Measurements from ENCODE around the gene EDRF1. TPM values are rescaled to one million over a fixed set of nuclear protein-coding genes. Genes with fewer than 3 reads are reported as not detected.
A peak's percentile ranks its signal among the peaks of the same experiment; 100 is the strongest.

EDRF1 gene
- total and polyA plus RNA-seq, 2 experiments from 2014 or later, result 25.0 to 48.8 TPM

- no peak for TF ChIP-seq REST (IDR thresholded peaks at IDR 0.05; ENCODE audit: unreplicated experiment)
- no peak for TF ChIP-seq EZH2 (IDR thresholded peaks at IDR 0.05; ENCODE audit: low read depth, unreplicated experiment)
- TF ChIP-seq POLR2AphosphoS5 (IDR thresholded peaks at IDR 0.05; ENCODE audit: low read depth), result no peak
- no peak for TF ChIP-seq EZH2phosphoT487 (IDR thresholded peaks at IDR 0.05; ENCODE audit: unreplicated experiment)
These were observed 27.3 kb upstream of the EDRF1 start (continued) for GRCh38 chr10:125692196-125692595.

GRCh38 chr10:125692601-125693523 is 26.6 kb upstream of the EDRF1 start:
- Histone ChIP-seq H3K27ac (ENCODE audit: low read depth) (peak overlapping the region; percentile 32; the same call in 1 of the 2 replicates), H2AFZ (peak overlapping the region; percentile 52), H3K36me3 (ENCODE audit: insufficient read depth) (no peaks in the 10 kb centered on the region), H3K4me3 (no peak overlapping the region), H4K20me1 (replicated peaks; ENCODE audit: insufficient read depth) (no peaks in the 10 kb centered on the region), H3K79me2 (replicated peaks; ENCODE audit: insufficient read depth) (no peaks in the 10 kb centered on the region), H3K9me2 (ENCODE audit: insufficient read depth) (0 out of 2 replicates have a peak, but pooled peaks cover 3% of the 10 kb centered on the region), H3K4me2 (no peak overlapping the region), H3F3A (replicated peaks; ENCODE audit: low read depth) (no peaks in the 10 kb centered on the region), H3K27me3 (ENCODE audit: insufficient read depth) (no peaks in the 10 kb centered on the region), H3K4me1 (ENCODE audit: insufficient read depth) (no peaks in the 10 kb centered on the region)
- no peak overlapping the region for H3K27ac Mint-ChIP-seq
- no peak for TF ChIP-seq STAT1 (IDR thresholded peaks at IDR 0.05; ENCODE audit: unreplicated experiment)
- no peak for TF ChIP-seq EZH2 (IDR thresholded peaks at IDR 0.05; ENCODE audit: low read depth, unreplicated experiment)
- TF ChIP-seq CTCF (conservative IDR thresholded peaks at IDR 0.05; ENCODE audit: low read depth in 2 of 2), result no peak
- no peak for TF ChIP-seq ZNF331 (CRISPR knock-in tag; IDR thresholded peaks at IDR 0.05; ENCODE audit: low read depth)
- no peak for TF ChIP-seq NANOG (IDR thresholded peaks at IDR 0.05; ENCODE audit: borderline replicate concordance)
- no peak for TF ChIP-seq POLR2AphosphoS5 (IDR thresholded peaks at IDR 0.05; ENCODE audit: low read depth)
- DNase-seq (ENCODE audit: low spot score), result no peak
- no peak for ATAC-seq
- no peaks in the 10 kb centered on the region for H3K9me3 Mint-ChIP-seq
- no peaks in the 10 kb centered on the region for H3K36me3 Mint-ChIP-seq (ENCODE audit: low read depth)
- peaks cover 3% of the 10 kb centered on the region; the same call in 1 of the 3 replicates for H3K4me1 Mint-ChIP-seq
- H3K27me3 Mint-ChIP-seq (ENCODE audit: insufficient read depth, low read depth, poor library complexity), result no peaks in the 10 kb centered on the region
- H3K4me3 Mint-ChIP-seq, result no peak overlapping the region

Data from GM23338 (cell line).